Esophagus muscularis mucosa (tissue), 4 donors: Measurements from ENCODE around the gene TOP2A. TPM values are rescaled to one million over a fixed set of nuclear protein-coding genes. Genes with fewer than 3 reads are reported as not detected.
A peak's percentile ranks its signal among the peaks of the same experiment; 100 is the strongest.

Experiments used
- DNase-seq: peaks from one replicate; pipeline ENCODE4 v3.0.0-alpha.2; 2017; ENCODE audit errors: extremely low spot score
- H3K27ac ChIP-seq, 4 donors: fragments of 200-600 bp; sonication (generic); replicated peaks in 1 of 4; 1 replicate in 3 of 4; 2 replicates in 1 of 4; pipeline ENCODE4 v1.5.1; 2016 to 2019; ENCODE audit warnings: mild to moderate bottlenecking in 1 of 4
- H3K27me3 ChIP-seq, 4 donors: fragments of 200-600 bp; sonication (generic); one replicate each; pipeline versions ENCODE4 v1.5.1 to v1.6.0; 2016 to 2019
- H3K36me3 ChIP-seq, 4 donors: fragments of 200-600 bp; sonication (generic); one replicate each; pipeline ENCODE4 v1.5.1; 2016 to 2019
- H3K4me1 ChIP-seq, 4 donors: fragments of 200-600 bp; sonication (generic); one replicate each; pipeline ENCODE4 v1.5.1; 2016 to 2019
- H3K4me3 ChIP-seq, 4 donors: fragments of 200-600 bp; sonication (generic); 1 replicate in 2 of 4; 2 replicates in 2 of 4; pipeline ENCODE4 v1.5.1; 2016 to 2019; ENCODE audit warnings: mild to moderate bottlenecking in 4 of 4, moderate library complexity in 1 of 4
- H3K9me3 ChIP-seq, 4 donors: fragments of 200-600 bp; sonication (generic); 1 replicate in 3 of 4; 2 replicates in 1 of 4; pipeline ENCODE4 v1.5.1; 2016 to 2019
- EP300 ChIP-seq: sonication (generic); formaldehyde crosslinking; IDR thresholded peaks from one replicate; pipeline ENCODE4 v1.6.1; 2017; ENCODE audit warnings: antibody characterized with exemption
- POLR2A ChIP-seq: fragments of 450-650 bp; IDR thresholded peaks from one replicate; pipeline ENCODE4 v1.6.1; 2017; ENCODE audit warnings: antibody characterized with exemption, moderate library complexity, mild to moderate bottlenecking, low read depth
- POLR2AphosphoS5 ChIP-seq, 2 donors: sonication (generic); formaldehyde crosslinking; IDR thresholded peaks; one replicate each; pipeline ENCODE4 v1.6.1; 2017; ENCODE audit warnings: antibody characterized with exemption in 2 of 2
- WGBS: methylation state at CpG from one replicate; pipeline ENCODE4 v1.1.5; 2018; 5-methylcytosine and 5-hydroxymethylcytosine counted together
- intact Hi-C: fragments of 100-400 bp; cut with DNase I; formaldehyde crosslinking; loops from one replicate; pipeline ENCODE4 v1.15.1; 2023
- total RNA-seq, 4 donors: library from RNA; depleted of rRNA; stranded (reverse); fragments of >200 nt; gene quantifications; one replicate each; pipeline versions ENCODE4 v1.1.0 to v1.2.1, GENCODE V29; 2016
- TF ChIP-seq, protein P1 (sequence below), 3 experiments: fragments of 200-600 bp in 2 of 3; fragments of 450-650 bp in 1 of 3; sonication (generic) in 2 of 3; IDR thresholded peaks; one replicate each; pipeline ENCODE4 v1.5.1; 2017 to 2019; ENCODE audit warnings: antibody characterized with exemption in 3 of 3, mild to moderate bottlenecking in 2 of 3, moderate library complexity in 1 of 3

TOP2A gene
- total RNA-seq, 4 donors from 2014 or later = under 0.01 to 1.4 (median 0.30) TPM

DNA sequence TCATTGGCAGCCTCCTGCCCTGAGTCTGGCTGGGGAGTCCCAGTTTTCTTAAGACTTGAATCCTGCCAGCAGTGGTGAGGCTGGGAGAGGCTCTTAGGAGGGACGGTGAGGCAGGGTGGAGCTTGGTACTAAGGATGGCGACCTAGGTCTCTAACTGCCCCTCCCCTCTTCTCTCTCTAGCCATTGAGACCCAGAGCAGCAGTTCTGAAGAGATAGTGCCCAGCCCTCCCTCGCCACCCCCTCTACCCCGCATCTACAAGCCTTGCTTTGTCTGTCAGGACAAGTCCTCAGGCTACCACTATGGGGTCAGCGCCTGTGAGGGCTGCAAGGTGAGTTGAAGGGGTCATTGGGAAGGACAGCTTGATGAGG lies 69.6 kb downstream of the TOP2A start:
- Histone ChIP-seq H3K4me1 (peaks cover 70 to 100% (median 99%) of the 10 kb centered on the region in 4 donors), H3K27me3 (no peaks in the 10 kb centered on the region), H3K9me3 (no peaks in the 10 kb centered on the region), H3K27ac (peak overlapping the region; percentile 96 to 98 (median 96)), H3K4me3 (peak overlapping the region; percentile 30 to 97 (median 90)), H3K36me3 (peaks cover 10 to 50% (median 47%) of the 10 kb centered on the region in 4 donors)
- intact Hi-C loops = no loop called here
- TF ChIP-seq POLR2AphosphoS5 (IDR thresholded peaks at IDR 0.05) (no peak), POLR2A (no peak), EP300 (no peak)
- TF ChIP-seq, protein P1, sequence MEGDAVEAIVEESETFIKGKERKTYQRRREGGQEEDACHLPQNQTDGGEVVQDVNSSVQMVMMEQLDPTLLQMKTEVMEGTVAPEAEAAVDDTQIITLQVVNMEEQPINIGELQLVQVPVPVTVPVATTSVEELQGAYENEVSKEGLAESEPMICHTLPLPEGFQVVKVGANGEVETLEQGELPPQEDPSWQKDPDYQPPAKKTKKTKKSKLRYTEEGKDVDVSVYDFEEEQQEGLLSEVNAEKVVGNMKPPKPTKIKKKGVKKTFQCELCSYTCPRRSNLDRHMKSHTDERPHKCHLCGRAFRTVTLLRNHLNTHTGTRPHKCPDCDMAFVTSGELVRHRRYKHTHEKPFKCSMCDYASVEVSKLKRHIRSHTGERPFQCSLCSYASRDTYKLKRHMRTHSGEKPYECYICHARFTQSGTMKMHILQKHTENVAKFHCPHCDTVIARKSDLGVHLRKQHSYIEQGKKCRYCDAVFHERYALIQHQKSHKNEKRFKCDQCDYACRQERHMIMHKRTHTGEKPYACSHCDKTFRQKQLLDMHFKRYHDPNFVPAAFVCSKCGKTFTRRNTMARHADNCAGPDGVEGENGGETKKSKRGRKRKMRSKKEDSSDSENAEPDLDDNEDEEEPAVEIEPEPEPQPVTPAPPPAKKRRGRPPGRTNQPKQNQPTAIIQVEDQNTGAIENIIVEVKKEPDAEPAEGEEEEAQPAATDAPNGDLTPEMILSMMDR (IDR thresholded peaks at IDR 0.05) = no peak
- no peak for DNase-seq
- WGBS = 37% methylated on average over 5 of the region's 5 CpGs

DNA sequence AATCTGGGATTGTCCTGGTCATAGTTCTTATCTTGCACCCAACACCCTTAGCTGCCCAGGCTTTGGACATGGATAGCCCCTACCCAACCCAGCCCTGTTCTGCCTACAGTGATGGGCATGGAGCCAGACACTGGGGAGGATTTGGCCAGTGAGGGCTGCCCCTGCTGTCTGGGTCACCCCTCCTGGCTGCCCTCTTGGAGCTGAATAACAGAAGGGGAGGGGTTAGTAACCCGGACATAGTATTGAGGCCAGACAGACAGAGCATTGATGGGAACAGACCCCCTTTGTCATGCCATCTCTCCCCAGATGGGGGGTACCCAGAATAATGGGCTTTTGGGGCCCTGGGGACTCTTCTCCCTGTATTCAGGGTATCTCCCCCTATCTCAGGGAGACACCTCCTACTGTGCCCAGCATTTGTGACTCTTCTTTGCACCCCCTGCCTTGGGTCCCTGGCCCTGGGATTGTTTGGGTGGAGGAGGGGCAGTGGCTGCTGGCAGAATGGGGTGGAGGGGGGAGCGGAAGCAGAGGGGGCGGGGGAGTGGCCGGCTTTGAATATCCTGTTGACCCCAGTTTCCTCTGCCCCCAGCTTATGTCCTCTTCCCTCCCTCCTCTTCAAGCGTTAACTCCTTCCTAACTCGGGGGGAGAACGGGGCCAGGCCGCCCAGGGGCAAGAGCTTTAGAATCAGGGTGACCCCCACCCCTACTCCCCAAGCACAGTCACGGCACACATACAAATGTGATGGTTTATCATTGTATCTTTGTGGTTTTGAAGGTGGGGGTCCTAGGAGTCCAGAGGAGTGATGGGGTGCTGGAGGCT lies 70.2 kb downstream of the TOP2A start:
- Histone ChIP-seq H3K27me3 (no peaks in the 10 kb centered on the region), H3K9me3 (no peaks in the 10 kb centered on the region), H3K27ac (peak overlapping the region; percentile 96 to 98 (median 96)), H3K4me1 (peaks cover 70 to 99% (median 97%) of the 10 kb centered on the region in 4 donors), H3K4me3 (peak overlapping the region; percentile 30 to 97 (median 90)), H3K36me3 (peaks cover 9 to 44% (median 41%) of the 10 kb centered on the region in 4 donors)
- WGBS = 33% methylated on average over 7 of the region's 9 CpGs
- no peak for DNase-seq
- intact Hi-C loops = no loop called here
- TF ChIP-seq POLR2AphosphoS5 (IDR thresholded peaks at IDR 0.05) = no peak
- no peak for TF ChIP-seq EP300
- no peak for TF ChIP-seq POLR2A

DNA sequence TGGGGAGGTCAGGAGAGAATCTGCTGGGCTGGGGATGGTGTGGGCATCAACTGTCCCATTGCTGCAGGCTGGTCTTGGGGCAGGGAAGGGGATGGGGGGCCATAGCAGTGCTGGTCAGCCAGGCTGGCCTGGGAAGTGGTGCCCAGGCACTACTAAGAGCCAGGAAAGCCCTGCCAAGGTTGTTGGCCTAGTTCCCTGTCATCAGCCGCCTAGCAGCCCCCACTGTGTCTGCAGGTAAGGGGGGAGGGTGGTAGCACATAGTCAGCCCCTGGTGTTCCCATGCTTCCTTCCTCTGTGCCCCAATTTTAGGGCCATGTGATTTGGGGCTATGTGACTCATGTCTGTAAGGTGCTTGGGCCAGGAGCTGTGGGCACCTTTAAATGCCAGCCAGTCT lies 70.9 kb downstream of the TOP2A start:
- peaks cover 1 to 36% (median 34%) of the 10 kb centered on the region in 4 donors for H3K36me3 ChIP-seq
- intact Hi-C loops = no loop called here
- TF ChIP-seq POLR2AphosphoS5 (IDR thresholded peaks at IDR 0.05) = no peak
- TF ChIP-seq EP300 = no peak
- TF ChIP-seq, protein P1 (IDR thresholded peaks at IDR 0.05) = no peak
- TF ChIP-seq POLR2A = no peak
- H3K4me3 ChIP-seq = peak overlapping the region; percentile 87 to 97 (median 92)
- H3K27me3 ChIP-seq = no peaks in the 10 kb centered on the region
- no peaks in the 10 kb centered on the region for H3K9me3 ChIP-seq
- no CpG with 5 or more reads among the region's 1 CpG for WGBS
- DNase-seq = no peak
- peaks cover 70 to 91% (median 90%) of the 10 kb centered on the region in 4 donors for H3K4me1 ChIP-seq
- H3K27ac ChIP-seq = peak overlapping the region; percentile 96 to 98 (median 96)

DNA sequence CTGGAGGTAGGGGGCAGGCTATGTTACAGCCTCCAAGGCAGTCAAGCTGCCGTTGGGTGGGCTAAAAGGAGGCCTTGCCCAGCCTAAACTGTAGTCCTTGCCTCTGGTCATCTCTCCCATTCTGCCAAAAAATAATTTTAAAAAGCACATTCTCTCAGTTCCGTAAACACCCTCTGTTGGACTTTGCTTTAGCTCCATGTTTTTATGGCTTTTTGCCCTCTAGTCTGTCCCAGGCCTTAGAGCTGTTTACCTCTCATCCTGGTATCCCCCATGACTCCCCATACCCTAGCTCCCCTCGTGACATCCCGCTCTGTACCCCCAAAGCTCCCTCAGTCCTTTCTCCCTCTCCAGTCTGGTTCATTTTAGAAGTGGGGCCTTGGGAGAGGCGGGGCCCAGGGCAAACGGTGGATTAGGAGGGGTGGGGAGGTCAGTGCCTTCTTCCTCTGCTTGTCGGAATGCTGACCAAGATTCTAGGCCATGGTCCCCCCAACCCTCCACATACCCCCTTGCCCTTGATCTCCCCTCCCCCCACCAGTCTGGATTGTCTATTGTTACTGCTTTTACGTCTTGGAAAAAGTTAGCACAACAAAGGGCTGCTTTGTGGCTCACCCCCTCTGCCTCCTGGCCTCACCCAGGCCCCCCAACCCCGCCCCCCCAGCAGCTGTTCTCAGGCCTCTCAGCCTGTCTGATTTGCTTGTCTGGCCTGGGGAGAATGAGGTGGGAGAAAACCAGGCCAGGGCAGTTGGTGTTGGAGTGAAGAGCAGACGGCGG lies 71.5 kb downstream of the TOP2A start:
- 34% methylated on average over 11 of the region's 11 CpGs for WGBS
- intact Hi-C loops = no loop called here
- no peak for DNase-seq

More for the DNA sequence above, 71.5 kb downstream of the TOP2A start:
- Histone ChIP-seq H3K9me3 (no peaks in the 10 kb centered on the region), H3K27ac (peak overlapping the region; percentile 96 to 98 (median 96)), H3K27me3 (no peaks in the 10 kb centered on the region), H3K36me3 (peaks cover 0 to 30% (median 28%) of the 10 kb centered on the region in 4 donors), H3K4me1 (peaks cover 67 to 87% (median 85%) of the 10 kb centered on the region in 4 donors), H3K4me3 (peak overlapping the region; percentile 87 to 97 (median 92))
- TF ChIP-seq POLR2AphosphoS5 (IDR thresholded peaks at IDR 0.05) (no peak), EP300 (no peak), POLR2A (no peak)
- TF ChIP-seq, protein P1 (IDR thresholded peaks at IDR 0.05) = no peak
